ENCODE data around the gene ATP11A.
"Not testable (repeated sequence)": the region's sequence is repeated elsewhere in the genome, so short reads cannot be mapped to it uniquely, and the experiment has no call there.

The ATP11A gene

DNA sequence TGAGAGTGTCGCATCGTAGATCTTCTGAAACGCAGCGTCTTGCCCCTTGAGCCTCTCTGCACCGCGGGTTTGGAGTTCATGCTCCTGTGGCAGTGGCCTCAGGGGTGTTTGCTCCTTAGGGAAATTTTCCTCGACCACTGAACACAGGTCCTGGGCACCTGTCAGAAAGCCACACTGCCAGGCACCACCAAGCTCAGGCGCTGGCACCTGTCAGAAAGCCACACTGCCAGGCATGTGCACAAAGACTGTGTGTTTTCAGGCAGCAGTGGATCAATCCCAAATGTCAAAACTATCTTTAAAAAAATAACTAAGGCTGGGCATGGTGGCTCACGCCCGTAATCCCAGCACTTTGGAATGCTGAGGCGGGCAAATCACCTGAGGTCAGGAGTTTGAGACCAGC lies 87.1 kb downstream of the ATP11A start:
- DNase-seq (ENCODE audit: low spot score), result no peak

DNA sequence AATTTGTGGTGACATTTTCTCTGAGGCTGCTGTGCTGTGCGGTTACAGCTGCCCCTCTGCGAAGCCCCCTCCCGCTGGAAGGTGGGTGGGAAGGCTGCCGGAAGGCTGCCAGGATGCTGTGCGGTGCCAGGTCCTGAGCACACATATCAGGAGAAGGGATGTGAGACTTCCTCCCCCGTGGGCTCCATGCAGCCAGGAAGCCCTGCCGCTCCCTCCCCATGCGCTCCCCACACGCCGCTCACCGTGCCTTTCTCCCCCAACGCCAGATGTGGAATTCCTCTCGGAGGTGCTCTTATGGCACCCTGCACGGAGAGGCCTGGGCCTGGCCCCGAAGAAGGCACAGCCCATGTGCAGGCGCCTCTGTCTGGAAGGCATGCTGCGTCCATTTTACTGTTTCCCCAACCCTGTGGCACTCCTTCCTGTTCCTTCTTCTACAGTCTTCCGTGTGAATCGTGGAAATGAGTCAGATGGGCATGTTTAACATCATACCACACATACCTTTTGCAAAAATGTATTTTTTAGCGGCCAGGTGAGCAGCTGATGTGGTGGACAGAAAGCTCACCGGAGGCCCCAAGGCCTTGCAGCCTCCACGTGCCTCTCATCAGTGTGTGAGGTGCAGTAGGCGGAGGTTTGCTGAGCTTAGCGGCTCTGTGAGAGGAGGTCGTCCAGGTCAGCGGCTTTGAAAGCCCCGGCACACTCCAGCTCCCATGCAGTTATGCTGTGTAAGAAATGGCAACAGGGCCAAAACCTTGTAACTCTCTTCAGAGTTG lies 88.0 kb downstream of the ATP11A start:
- no peak for DNase-seq (ENCODE audit: low spot score)

DNA sequence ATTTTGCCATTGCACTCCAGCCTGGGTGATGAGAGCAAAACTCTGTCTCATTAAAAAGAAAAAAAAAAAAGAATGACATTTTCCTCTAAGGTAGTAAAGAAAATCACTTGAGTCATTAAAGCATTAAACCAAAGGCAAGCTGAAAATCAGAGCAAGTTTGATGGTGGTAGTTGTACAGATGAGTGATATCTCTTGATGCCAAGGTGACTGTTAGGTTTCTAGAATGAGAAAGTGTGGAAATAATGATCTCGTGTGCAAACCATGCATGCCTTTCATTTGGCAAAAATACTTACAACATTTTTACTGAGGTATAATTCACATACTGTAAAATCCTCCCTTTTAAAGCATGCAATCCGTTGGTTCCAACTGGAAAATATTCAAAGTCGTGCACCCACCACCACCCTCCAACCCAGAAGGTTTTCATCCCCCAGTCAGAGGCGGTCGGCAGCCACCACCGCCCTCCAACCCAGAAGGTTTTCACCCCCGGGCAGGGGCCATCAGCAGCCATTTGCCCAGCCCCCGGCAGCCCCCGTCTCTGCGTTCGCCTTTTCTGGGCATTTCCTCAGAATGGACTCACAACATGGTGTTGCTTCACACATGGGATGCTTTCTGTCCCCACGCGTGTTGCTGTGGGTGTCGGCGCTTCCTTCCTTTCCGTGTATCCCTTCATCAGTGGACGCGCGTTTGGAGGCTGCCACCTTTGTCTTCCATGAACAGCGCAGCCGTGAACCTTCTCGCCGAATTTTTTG lies 90.2 kb downstream of the ATP11A start:
- no peak for DNase-seq (ENCODE audit: low spot score)

DNA sequence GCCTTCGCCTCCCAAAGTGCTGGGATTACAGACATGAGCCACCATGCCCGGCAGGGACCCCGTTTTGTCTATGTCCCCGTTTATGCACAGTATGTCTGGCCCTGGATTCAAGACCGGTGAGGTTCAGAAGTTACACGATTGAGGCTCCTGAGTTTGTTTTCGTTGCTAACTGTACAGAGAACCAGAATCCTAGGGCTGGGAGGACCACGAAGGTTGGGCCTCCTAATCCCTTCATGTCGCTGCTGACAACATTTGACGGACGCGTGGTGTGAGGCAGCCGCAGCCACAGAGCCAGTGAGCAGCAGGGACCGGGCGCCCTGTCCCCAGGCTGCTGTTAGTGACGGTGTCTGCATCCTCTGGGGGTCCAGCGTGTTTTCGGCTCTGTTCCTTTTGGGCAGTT lies 91.4 kb downstream of the ATP11A start:
- DNase-seq (ENCODE audit: low spot score), result no peak

DNA sequence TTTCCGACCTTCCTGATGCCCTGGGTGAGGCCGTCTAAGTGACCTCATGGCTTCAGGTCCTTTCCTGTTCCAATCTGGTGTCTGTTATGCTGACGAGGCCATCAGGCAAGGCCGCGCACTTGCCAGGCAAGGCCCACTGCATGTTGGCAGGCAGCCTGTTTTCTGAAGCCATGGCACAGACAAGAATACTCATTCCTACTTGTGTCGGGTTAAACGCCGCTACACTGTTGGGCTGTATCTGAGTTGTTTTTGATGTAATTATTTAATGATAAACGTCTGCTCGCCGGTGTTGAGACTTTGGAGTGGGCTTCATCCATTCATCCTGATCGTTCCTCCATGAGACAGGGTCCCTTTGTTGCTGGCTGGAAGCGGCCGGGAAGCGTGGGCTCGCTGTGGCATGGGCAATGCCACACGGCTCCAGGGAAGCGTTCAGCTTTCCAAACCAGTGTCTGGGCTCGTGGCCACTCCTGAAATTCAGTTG lies 92.1 kb downstream of the ATP11A start:
- no peak for DNase-seq (ENCODE audit: low spot score)

DNA sequence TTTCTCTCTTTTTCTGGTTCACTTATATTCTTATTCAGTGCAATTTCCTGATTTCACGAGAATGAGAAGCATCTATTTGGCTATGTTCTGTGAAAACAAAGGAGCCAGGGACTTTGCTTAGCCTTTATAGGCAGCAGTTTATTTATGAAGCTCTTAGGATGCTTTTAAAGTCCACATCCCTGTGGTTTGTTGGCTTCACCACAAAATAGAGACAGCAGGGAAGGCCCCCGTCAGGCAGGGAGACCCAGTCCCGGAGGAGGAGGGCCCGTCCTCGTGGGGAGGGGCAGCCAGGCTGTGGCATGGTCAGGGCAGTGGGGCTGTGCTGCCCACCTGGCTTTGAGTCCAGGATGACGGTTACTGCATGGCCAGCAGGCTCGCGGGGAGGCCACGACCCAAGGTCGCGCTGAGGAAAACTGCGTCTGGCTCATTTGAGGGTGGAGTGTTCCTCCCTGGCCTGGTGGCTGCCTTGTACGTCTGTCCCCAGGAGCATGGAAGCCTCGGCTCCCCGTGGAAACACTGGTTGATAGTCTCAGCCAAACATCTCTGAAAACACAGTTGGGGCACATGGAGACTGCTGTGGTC lies 92.7 kb downstream of the ATP11A start:
- DNase-seq (ENCODE audit: low spot score), result no peak

DNA sequence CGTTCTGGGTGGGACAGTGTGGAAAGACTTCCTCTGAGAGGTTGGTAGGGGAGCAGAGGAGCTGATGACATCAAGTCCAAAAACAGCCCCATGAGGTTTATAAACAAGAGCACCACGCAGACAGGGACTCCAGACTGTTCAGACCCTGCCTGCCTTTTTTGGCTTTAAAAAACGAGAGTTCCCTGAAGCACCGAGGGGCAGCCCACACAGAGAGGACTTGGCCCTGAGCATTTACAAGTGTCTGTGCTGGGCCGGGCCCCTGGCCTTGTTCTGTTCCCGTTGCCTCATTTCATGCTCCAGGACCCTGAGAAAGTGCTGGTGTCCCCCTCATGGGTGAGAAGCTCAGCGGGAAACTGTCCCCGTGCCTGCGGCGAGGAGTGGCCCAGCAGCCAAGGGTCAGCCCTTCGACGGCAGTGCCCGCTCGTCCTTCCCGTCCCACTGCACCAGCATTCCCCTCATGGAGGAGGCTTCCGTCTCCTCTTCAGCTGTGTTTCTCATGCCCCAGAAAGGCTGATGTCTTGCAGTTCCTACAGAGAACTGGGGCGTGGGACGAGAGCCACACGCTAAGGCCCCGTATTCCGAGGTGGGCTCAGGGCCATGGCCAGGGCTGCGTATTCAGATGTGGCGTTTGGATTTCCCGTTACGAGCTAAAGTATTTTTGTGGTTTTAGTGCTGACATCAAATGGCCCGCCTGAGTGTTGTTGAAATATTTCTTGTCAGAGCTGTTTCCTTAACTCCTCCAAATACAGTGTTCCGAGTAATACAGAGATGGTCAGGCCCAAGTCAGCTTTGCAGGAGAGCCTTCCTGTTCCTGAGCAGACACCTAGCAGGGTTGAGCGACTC lies 93.5 kb downstream of the ATP11A start:
- no peak for DNase-seq (ENCODE audit: low spot score)

DNA sequence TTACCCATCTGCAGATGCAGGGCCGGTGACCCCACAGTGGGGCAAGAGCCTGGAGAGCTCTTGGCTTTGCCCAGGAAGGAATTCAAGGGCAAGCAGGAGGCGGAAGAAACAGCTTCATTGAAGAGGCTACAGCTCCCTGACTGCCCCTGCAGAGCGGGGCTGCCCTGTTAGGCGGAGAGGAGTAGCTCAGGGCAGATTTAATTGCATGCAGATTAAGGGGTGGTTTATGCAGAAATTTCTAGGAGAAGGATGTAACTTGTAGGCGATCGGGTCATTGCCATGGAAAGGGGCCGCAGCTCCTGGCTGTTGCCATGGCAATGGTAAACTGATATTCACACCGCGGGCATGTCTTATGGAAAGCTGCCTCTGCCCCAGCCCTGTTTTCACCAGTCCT lies 94.1 kb downstream of the ATP11A start:
- no peak for DNase-seq (ENCODE audit: low spot score)

DNA sequence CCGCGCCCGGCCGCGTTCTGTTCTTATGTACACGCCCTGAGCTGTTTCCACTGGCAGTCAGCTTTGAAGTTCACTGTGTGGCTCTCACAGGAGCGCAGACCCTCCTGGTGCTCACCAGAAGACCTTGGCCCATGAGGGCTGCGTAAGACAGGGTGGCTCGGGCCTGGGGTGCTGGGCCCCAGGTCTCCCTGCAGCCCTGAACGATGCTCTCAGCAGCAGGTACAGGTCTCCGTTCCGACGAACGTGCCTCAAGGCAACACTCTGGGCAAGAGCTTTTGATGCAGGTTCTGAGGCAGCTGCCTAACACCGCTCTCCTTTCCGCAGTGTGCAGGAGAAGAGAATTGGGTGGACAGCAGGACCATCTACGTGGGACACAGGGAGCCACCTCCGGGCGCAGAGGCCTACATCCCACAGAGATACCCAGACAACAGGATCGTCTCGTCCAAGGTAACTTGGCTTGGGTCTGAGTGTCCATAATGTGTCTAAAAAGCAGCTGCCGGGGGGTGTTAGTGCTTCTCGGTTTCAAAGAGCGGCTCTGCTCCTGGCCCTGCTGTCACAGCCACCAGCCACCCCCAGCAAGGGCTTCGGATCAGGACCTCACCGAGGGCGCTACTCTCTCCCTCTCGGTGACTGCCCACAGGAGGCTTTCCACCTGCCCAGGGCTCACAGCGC lies 95.1 kb downstream of the ATP11A start:
- DNase-seq (ENCODE audit: low spot score), result no peak

DNA sequence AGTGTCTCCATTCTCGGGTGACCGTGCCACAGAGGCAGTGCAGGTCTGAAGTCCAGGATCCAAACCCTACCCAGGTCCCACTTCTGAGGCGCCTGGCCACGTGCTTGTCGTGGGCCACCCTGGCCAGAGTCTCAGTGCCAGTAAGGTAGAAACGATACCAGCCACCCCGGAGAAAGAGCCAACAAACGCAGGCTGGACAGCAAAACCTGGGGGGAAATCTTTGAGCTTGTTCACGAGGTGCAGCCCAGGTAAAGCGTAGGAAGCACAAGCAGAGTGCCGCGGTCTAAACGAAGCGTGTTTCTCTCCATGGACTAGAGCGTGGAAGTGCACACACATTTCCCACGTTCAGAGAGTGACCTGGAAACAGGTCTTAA lies 95.6 kb downstream of the ATP11A start:
- no peak for DNase-seq (ENCODE audit: low spot score)

DNA sequence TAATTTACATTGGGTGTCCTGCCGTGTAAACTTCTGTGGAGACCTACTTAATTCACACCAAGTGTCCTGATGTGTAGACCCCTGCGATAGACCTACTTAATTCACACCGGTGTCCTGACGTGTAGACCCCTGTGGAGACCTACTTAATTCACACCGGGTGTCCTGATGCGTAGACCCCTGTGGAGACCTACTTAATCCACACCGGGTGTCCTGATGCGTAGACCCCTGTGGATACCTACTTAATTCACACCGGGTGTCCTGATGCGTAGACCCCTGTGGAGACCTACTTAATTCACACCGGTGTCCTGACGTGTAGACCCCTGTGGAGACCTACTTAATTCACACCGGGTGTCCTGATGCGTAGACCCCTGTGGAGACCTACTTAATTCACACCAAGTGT lies 97.0 kb downstream of the ATP11A start:
- DNase-seq (ENCODE audit: low spot score), result not testable (repeated sequence)

DNA sequence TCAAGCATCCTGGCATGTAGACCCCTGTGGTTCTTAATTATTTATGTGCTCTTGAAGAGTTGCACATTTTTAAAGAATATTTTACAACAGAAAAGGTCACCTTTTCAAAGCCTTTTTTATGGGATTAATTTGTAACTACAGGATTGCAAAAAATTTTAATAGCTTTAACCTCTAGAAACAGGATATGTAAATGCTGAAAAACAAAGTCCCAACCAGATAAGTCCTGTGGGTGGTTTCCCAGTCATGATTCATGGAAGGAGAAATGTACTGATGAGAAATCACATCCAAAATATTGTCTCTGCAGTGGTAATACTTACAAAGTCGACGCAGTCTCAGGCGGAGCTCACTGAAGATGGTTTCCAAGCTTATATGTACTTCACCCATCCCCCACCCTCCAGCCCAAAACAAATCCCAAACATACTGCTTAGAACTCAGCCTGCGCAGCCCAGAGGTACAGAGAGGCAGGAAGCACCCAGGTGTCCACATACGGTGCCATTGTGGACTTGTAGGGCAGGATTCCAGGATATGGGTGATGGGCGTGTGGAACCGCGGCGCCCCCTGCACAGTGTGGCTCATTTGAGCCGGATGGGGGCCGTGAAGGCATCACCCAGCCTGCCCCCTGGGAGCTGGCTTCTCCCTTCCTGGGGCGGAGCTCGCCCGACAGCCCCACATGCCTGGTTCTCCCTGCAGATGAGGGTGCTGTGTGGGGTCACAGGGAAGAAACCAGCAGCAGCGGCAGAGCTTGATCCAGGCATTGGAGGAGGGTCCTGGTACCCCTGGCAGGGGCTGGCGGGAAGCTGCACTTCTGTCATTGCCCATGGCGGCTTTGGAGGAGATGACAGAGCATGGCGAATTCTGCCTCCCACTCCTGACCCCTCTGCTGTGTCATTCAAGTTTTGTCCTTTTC lies 101.2 kb downstream of the ATP11A start:
- no peak for DNase-seq (ENCODE audit: low spot score)

DNA sequence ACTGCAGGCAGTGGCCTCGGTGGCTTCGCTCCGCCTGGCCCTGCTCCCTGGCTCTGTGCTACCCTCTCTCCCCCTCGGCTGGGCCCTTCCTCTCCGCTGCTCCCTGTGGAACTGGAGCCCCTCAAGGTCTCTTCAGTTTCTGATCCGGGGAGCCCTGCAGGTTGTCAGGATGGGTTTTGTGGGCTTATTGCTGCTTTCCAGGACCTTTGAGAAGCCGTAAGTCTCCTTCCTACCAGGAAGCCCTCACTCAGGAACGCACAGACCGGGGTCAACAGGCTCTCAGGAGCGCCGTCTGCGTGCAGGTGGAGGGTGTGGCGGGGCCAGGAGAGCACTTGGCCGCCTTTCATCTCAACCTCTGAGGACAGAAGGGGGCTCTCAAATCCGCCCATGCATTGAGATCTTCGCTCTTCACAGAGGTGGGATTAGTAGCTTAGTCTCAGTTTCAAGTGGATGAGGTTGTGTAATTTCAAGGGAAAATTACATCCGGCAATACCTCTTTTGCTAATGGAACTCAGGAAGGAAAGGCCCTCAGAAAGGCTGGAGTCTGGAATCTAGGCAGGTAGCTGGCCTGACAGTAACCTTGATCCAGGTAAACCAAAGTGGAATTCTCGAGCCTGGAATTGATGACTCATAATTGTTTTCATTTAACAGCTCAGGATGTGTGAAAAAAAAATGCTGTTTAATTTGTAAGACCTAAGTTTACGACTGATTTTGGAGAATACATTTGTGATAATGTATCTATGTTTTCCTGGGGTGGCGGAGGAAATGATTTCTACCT lies 102.0 kb downstream of the ATP11A start:
- DNase-seq (ENCODE audit: low spot score), result no peak

DNA sequence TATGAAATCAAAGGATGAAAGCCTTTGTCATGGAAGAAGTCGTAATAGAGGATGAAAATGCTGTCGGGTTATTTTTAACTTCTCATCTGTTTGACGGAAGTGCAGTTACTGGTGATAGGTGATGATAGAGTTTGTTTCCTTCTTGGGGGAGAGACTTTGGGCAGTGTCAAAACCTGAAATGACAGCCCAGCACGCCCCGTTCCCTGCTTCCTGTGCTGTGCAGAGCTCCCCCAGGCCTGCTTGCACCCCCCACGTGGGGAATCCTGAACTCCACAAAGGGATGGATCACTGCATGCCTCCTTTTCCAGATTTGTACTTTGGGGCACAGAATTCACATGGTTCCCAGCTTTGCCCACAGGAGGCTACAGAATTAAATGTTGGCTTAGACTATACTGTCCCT lies 102.7 kb downstream of the ATP11A start:
- DNase-seq (ENCODE audit: low spot score), result no peak

DNA sequence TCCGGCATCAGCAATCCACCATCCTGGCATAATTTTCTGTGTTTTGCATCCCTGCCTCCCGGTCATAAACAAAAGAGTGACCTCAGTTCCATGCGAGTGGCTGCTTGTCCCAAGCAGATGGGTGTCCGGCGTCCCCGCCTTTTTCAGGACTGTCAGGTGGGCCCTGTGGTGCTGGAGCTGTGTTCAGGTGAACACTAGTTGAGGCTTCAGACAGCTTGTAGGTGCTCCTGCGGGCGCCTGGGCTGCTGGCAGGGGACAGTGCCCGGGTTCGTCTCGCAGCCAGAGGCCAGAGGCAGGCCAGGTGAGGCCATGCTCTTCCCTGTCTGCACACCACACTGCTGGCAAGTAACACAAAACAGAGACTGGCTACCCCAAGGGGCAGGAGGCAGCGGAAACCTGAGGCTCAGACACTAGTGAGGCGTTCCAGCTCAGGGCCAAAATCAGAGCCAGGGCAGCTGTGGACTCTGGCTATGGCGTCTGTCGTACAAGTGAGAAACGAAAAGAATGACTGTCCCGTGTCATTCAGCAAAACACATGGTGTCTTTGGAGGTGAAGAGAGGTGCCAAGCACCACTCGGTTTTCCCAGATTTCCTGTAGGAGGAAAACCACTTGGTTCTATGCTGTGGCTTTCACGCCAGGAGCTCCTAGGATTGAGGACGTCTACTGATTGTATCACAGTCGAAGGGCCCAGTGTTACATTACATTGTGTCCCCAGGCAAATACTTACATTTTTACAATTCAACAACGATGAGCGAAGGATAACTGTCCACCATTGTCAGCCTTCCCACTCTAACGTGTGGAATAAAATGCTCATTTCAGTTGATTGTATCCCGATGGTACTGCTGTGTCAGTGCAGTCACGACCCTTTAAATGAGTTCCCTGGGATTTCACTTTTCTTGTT lies 104.0 kb downstream of the ATP11A start:
- DNase-seq (ENCODE audit: low spot score), result no peak

DNA sequence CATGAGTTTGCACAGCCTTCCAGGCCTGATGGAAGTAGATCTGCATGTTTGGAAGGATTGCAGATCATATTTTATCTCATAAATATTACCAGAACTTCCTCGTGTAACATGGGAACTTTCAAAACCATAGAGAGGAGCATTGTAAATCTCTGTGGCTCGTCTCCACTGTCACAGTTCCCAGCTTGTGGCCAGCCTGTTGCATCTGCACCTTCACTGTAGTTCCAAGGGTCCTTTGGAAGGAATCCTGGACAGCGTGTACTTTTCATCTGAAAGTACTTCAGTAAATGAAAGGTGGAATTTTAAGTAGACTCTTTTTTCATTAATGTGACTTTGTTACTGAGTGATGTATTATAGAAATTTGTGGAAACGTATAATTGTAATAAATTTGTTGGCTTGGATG lies 105.4 kb downstream of the ATP11A start:
- no peak for DNase-seq (ENCODE audit: low spot score)

DNA sequence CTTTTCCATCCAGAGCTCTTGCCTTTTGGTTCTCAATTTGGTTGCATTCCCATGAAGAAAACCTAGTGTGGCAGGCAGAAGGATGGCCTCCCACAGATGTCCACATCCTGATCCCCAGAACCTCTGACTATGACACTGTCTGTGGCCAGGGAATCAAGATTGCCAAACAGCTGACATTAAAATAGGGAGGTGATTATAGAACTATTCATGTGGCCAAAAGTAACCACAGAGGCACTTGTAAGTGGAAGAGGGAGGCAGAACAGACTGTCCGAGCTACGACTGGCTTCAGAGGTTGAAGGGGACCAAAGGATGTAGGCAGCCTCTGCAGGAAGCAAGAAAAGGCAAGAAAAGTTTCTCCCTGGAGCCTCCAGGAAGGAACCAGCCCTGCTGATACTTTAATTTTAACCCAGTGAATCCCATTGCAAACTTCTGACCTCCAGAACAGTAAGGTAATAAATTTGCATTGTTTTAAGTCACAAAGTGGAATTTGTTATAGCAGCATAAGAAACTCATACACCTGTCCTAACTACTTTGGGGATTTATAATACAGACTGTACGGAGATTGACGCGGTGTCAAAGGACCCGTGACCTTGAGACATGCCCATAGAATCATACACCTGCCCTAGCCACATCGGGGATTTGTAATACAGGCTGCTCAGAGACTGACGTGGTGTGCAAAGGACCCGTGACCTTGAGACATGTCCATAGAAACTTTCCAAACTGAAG lies 106.5 kb downstream of the ATP11A start:
- no peak for DNase-seq (ENCODE audit: low spot score)

DNA sequence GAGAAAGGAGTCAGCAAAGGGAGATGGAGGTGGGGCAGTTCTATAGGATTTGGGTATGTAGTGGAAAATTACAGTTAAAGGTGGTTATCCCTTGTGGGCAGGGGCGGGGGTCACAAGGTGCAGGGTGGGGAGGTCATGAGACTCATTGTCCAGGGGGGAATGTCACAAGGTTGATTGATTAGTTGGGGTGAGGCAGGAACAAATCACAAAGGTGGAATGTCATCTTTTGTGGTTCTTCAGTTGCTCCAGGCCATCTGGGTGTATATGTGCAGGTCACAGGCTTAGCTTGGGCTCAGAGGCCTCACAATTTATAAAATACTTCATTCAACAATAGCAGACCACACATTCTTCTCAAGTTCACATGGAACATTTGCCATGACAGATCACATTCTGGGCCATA lies 109.6 kb downstream of the ATP11A start:
- DNase-seq (ENCODE audit: low spot score), result no peak
